Glutamatergic neuron (in vitro differentiated cells): ENCODE results near the gene CNTNAP2. TPM values are rescaled to one million over a fixed set of nuclear protein-coding genes. Genes with fewer than 3 reads are reported as not detected.

Source experiments
- DNase-seq: peaks from one replicate; pipeline ENCODE4 v3.0.0; 2022
- H3K27ac Mint-ChIP-seq: one replicate; pipeline ENCODE4 v1.8.0; 2020; ENCODE audit warnings: mild to moderate bottlenecking, mixed read lengths, inconsistent platforms; ENCODE audit not compliant: unreplicated experiment
- H3K27me3 Mint-ChIP-seq: one replicate; pipeline ENCODE4 v1.8.0; 2020; ENCODE audit warnings: mild to moderate bottlenecking, moderate library complexity, mixed read lengths, inconsistent platforms; ENCODE audit not compliant: unreplicated experiment
- H3K36me3 Mint-ChIP-seq: one replicate; pipeline ENCODE4 v1.8.0; 2020; ENCODE audit warnings: mild to moderate bottlenecking, mixed read lengths, inconsistent platforms; ENCODE audit not compliant: unreplicated experiment
- H3K4me1 Mint-ChIP-seq: one replicate; pipeline ENCODE4 v1.8.0; 2020; ENCODE audit warnings: mild to moderate bottlenecking, low read depth, mixed read lengths, inconsistent platforms; ENCODE audit not compliant: unreplicated experiment
- H3K4me3 Mint-ChIP-seq: one replicate; pipeline ENCODE4 v1.8.0; 2020; ENCODE audit warnings: mild to moderate bottlenecking, mixed read lengths, inconsistent platforms; ENCODE audit not compliant: unreplicated experiment
- H3K9me3 Mint-ChIP-seq: one replicate; pipeline ENCODE4 v1.8.0; 2020; ENCODE audit warnings: mild to moderate bottlenecking, moderate library complexity, mixed read lengths, inconsistent platforms; ENCODE audit not compliant: unreplicated experiment
- total RNA-seq: library from RNA; stranded (reverse); fragmentation: NEBNext Ultra II Directional; extraction: Animal tissue kit (Norgen Biotek cat#: 25700); gene quantifications from one replicate; pipeline ENCODE4 v1.2.1, GENCODE V29; 2021; ENCODE audit not compliant: unreplicated experiment
- TF ChIP-seq, protein P1 (sequence below): fragments of 200-600 bp; sonication (generic); IDR thresholded peaks from one replicate; pipeline ENCODE4 v1.5.0; 2021; ENCODE audit not compliant: partially characterized antibody, unreplicated experiment

The CNTNAP2 gene
- total RNA-seq, 1 donor from 2014 or later: 25.8 TPM

DNA sequence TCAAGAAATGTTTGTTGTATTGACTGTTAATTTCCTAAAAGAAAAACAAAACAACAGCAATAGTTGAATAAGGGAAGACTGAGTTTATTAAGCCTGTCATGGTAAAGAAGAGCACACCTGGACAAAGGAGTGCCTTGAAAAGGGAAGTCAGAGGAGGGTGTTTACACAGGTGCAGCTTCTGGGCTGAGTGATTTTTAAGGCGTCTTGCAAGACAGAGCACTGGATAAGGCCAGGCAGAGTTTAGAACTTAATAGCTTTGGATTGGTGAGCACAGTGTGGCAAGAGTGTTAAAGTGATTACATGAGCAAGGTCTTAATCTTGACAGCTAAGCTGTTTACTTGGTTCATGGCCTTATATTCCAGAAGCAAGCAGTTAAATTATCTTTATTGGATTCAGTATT, 423.2 kb downstream of the CNTNAP2 start:
- Mint-ChIP-seq H3K27ac (no peak overlapping the region), H3K9me3 (no peaks in the 10 kb centered on the region), H3K4me1 (peaks cover 2% of the 10 kb centered on the region), H3K36me3 (no peaks in the 10 kb centered on the region), H3K27me3 (no peaks in the 10 kb centered on the region), H3K4me3 (no peak overlapping the region)
- DNase-seq: no peak
- TF ChIP-seq, protein P1, sequence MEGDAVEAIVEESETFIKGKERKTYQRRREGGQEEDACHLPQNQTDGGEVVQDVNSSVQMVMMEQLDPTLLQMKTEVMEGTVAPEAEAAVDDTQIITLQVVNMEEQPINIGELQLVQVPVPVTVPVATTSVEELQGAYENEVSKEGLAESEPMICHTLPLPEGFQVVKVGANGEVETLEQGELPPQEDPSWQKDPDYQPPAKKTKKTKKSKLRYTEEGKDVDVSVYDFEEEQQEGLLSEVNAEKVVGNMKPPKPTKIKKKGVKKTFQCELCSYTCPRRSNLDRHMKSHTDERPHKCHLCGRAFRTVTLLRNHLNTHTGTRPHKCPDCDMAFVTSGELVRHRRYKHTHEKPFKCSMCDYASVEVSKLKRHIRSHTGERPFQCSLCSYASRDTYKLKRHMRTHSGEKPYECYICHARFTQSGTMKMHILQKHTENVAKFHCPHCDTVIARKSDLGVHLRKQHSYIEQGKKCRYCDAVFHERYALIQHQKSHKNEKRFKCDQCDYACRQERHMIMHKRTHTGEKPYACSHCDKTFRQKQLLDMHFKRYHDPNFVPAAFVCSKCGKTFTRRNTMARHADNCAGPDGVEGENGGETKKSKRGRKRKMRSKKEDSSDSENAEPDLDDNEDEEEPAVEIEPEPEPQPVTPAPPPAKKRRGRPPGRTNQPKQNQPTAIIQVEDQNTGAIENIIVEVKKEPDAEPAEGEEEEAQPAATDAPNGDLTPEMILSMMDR: no peak

GRCh38 chr7:146542101-146542500, 425.5 kb downstream of the CNTNAP2 start:
- H3K4me1 Mint-ChIP-seq: peaks cover 2% of the 10 kb centered on the region
- H3K27ac Mint-ChIP-seq: no peak overlapping the region
- H3K27me3 Mint-ChIP-seq: no peaks in the 10 kb centered on the region
- no peak overlapping the region for H3K4me3 Mint-ChIP-seq
- no peaks in the 10 kb centered on the region for H3K36me3 Mint-ChIP-seq
- no peak for DNase-seq
- TF ChIP-seq, protein P1: no peak
- H3K9me3 Mint-ChIP-seq: no peaks in the 10 kb centered on the region

DNA sequence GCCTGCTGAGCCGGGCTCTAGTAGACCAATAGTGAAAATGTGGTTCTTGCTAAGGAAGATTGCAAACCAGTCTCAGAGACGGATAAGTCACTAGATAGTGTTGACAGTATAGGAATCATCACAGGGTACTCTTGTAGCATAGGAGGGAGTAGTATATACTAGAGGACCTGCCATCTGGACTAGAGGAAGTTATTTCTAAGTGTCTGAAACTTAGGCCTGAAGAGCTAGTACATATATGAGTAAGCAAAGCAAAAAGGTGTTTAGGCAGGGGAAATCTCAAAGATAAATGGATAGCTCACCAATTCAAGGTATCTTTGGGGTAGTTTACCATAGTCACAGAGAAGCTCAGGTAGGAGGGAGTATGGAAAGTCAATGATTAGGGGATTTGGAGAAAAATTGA, 428.1 kb downstream of the CNTNAP2 start:
- H3K27me3 Mint-ChIP-seq: no peaks in the 10 kb centered on the region
- no peak overlapping the region for H3K27ac Mint-ChIP-seq
- no peak for DNase-seq
- H3K4me3 Mint-ChIP-seq: no peak overlapping the region
- no peaks in the 10 kb centered on the region for H3K36me3 Mint-ChIP-seq
- TF ChIP-seq, protein P1: no peak
- no peaks in the 10 kb centered on the region for H3K9me3 Mint-ChIP-seq
- no peaks in the 10 kb centered on the region for H3K4me1 Mint-ChIP-seq

GRCh38 chr7:146548816-146549215, 432.2 kb downstream of the CNTNAP2 start:
- Mint-ChIP-seq H3K4me3 (no peak overlapping the region), H3K27me3 (no peaks in the 10 kb centered on the region), H3K36me3 (no peaks in the 10 kb centered on the region), H3K9me3 (no peaks in the 10 kb centered on the region), H3K27ac (no peak overlapping the region), H3K4me1 (no peaks in the 10 kb centered on the region)
- TF ChIP-seq, protein P1: no peak
- no peak for DNase-seq

DNA sequence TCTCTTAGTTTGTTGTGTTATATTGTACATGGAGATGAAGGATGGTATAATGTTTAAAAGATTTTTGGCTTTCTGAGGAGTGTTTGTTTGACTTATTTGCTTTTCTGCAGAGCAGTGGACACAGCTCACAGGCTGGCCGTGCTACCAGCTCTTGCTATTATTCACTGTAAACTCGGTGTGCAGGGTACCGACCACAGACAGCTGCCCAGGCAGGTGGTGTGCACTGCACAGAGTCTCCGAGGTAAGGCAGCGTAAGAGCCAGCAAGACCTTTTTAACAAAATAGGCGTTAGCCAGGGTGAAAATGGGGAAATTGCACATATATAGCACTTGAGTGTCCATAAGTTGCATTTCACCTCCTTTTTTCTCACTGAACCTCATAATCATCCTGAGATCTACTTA, 438.0 kb downstream of the CNTNAP2 start:
- H3K4me3 Mint-ChIP-seq: no peak overlapping the region
- H3K4me1 Mint-ChIP-seq: no peaks in the 10 kb centered on the region
- H3K36me3 Mint-ChIP-seq: no peaks in the 10 kb centered on the region
- H3K9me3 Mint-ChIP-seq: no peaks in the 10 kb centered on the region
- H3K27ac Mint-ChIP-seq: no peak overlapping the region
- TF ChIP-seq, protein P1: no peak
- DNase-seq: no peak
- no peaks in the 10 kb centered on the region for H3K27me3 Mint-ChIP-seq
